Thyroid gland (tissue), 4 donors: ENCODE measurements around the gene ARFGEF2. TPM values are rescaled to one million over a fixed set of nuclear protein-coding genes. Genes with fewer than 3 reads are reported as not detected.

Experiments used
- DNase-seq, 2 donors: peaks; one replicate each; pipeline ENCODE4 v3.0.0-alpha.2; 2019
- H3K27ac ChIP-seq, 3 donors: fragments of 200-600 bp; sonication (generic); 1 replicate in 2 of 3; 2 replicates in 1 of 3; pipeline ENCODE4 v1.5.1; 2016 to 2019; ENCODE audit warnings: mild to moderate bottlenecking in 1 of 3, moderate library complexity in 1 of 3
- H3K27me3 ChIP-seq: fragments of 200-600 bp; sonication (generic); one replicate; pipeline ENCODE4 v1.5.1; 2019
- H3K36me3 ChIP-seq, 2 donors: fragments of 200-600 bp; sonication (generic); one replicate each; pipeline ENCODE4 v1.5.1; 2016 to 2019
- H3K4me1 ChIP-seq, 2 donors: fragments of 200-600 bp; sonication (generic); one replicate each; pipeline ENCODE4 v1.5.1; 2017 to 2019
- H3K4me3 ChIP-seq, 3 donors: fragments of 200-600 bp; sonication (generic); replicated peaks in 1 of 3; 1 replicate in 2 of 3; 2 replicates in 1 of 3; pipeline ENCODE4 v1.5.1; 2016; ENCODE audit warnings: mild to moderate bottlenecking in 1 of 3
- H3K9me3 ChIP-seq: fragments of 200-600 bp; sonication (generic); one replicate; pipeline ENCODE4 v1.5.1; 2017
- CTCF ChIP-seq, 6 experiments: fragments of 200-600 bp in 3 of 6; fragments of 450-650 bp in 3 of 6; sonication (generic) in 3 of 6; IDR thresholded peaks; one replicate each; pipeline ENCODE4 v1.5.1; 2016 to 2019; ENCODE audit warnings: antibody characterized with exemption in 6 of 6, mild to moderate bottlenecking in 2 of 6, inconsistent platforms in 1 of 6, moderate library complexity in 1 of 6
- POLR2A ChIP-seq, 2 donors: fragments of 450-650 bp; IDR thresholded peaks; one replicate each; pipeline ENCODE4 v1.6.1; 2017; ENCODE audit warnings: antibody characterized with exemption in 2 of 2, mild to moderate bottlenecking in 2 of 2, moderate library complexity in 1 of 2
- WGBS, 2 donors: methylation state at CpG; one replicate each; pipeline ENCODE4 v1.1.5; 2017; 5-methylcytosine and 5-hydroxymethylcytosine counted together
- intact Hi-C: fragments of 100-400 bp; cut with DNase I; formaldehyde crosslinking; loops from one replicate; pipeline ENCODE4 v1.15.1; 2023
- total RNA-seq, 4 donors: library from RNA; depleted of rRNA; stranded (reverse); fragments of >200 nt; gene quantifications; one replicate each; pipeline ENCODE4 v1.2.3, GENCODE V29; 2016

ARFGEF2 gene
- total RNA-seq, 4 donors from 2014 or later = 92.3 to 131 (median 101) TPM

GRCh38 chr20:48878534-48879248 lies 42.8 kb upstream of the ARFGEF2 start:
- WGBS, 2 donors = 85 to 88% methylated on average over 10 of the region's 10 CpGs
- Histone ChIP-seq H3K4me1 (peaks cover 6 to 11% of the 10 kb centered on the region in 2 donors), H3K27ac (no peak overlapping the region), H3K4me3 (no peak overlapping the region), H3K36me3 (no peaks in the 10 kb centered on the region), H3K9me3 (no peaks in the 10 kb centered on the region), H3K27me3 (no peaks in the 10 kb centered on the region)
- intact Hi-C loops = no loop called here
- TF ChIP-seq POLR2A (IDR thresholded peaks at IDR 0.05) (no peak), CTCF (IDR thresholded peaks at IDR 0.05) (no peak)
- DNase-seq = no peak

- no peaks in the 10 kb centered on the region for H3K27me3 ChIP-seq
- intact Hi-C loops = no loop called here
- H3K9me3 ChIP-seq = no peaks in the 10 kb centered on the region
- no peaks in the 10 kb centered on the region for H3K36me3 ChIP-seq
- no peak for DNase-seq
- WGBS, 2 donors = 88 to 89% methylated on average over 1 of the region's 1 CpG
- peaks cover 6 to 11% of the 10 kb centered on the region in 2 donors for H3K4me1 ChIP-seq
- TF ChIP-seq POLR2A (IDR thresholded peaks at IDR 0.05) = no peak
- TF ChIP-seq CTCF (IDR thresholded peaks at IDR 0.05) = no peak
- H3K27ac ChIP-seq = no peak overlapping the region
- H3K4me3 ChIP-seq = no peak overlapping the region
Measured at GRCh38 chr20:48879612-48880245, 41.8 kb upstream of the ARFGEF2 start.

GRCh38 chr20:48880331-48880730 lies 41.2 kb upstream of the ARFGEF2 start:
- WGBS, 2 donors = 96 to 97% methylated on average over 3 of the region's 3 CpGs
- H3K36me3 ChIP-seq = no peaks in the 10 kb centered on the region
- TF ChIP-seq POLR2A (IDR thresholded peaks at IDR 0.05) (no peak), CTCF (IDR thresholded peaks at IDR 0.05) (no peak)

GRCh38 chr20:48880981-48881657 lies 40.4 kb upstream of the ARFGEF2 start:
- Histone ChIP-seq H3K9me3 (no peaks in the 10 kb centered on the region), H3K4me3 (no peak overlapping the region), H3K4me1 (peaks cover 0 to under 1% of the 10 kb centered on the region in 2 donors), H3K36me3 (no peaks in the 10 kb centered on the region), H3K27ac (no peak overlapping the region), H3K27me3 (no peaks in the 10 kb centered on the region)
- no peak for DNase-seq
- WGBS, 2 donors = 79 to 80% methylated on average over 7 of the region's 7 CpGs
- intact Hi-C loops = no loop called here
- TF ChIP-seq CTCF (IDR thresholded peaks at IDR 0.05) = no peak
- no peak for TF ChIP-seq POLR2A (IDR thresholded peaks at IDR 0.05)

More at GRCh38 chr20:48880331-48880730, 41.2 kb upstream of the ARFGEF2 start:
- no peaks in the 10 kb centered on the region for H3K9me3 ChIP-seq
- no peak overlapping the region for H3K27ac ChIP-seq
- H3K27me3 ChIP-seq = no peaks in the 10 kb centered on the region
- intact Hi-C loops = no loop called here
- H3K4me3 ChIP-seq = no peak overlapping the region
- H3K4me1 ChIP-seq = peaks cover 4 to 9% of the 10 kb centered on the region in 2 donors
- no peak for DNase-seq

GRCh38 chr20:48885237-48885636 lies 36.3 kb upstream of the ARFGEF2 start:
- Histone ChIP-seq H3K4me1 (no peaks in the 10 kb centered on the region), H3K9me3 (no peaks in the 10 kb centered on the region), H3K27ac (no peak overlapping the region), H3K27me3 (no peaks in the 10 kb centered on the region), H3K36me3 (no peaks in the 10 kb centered on the region), H3K4me3 (no peak overlapping the region)
- no peak for TF ChIP-seq POLR2A (IDR thresholded peaks at IDR 0.05)
- TF ChIP-seq CTCF (IDR thresholded peaks at IDR 0.05) = no peak
- intact Hi-C loops = no loop called here
- 88 to 90% methylated on average over 4 of the region's 4 CpGs for WGBS, 2 donors
- DNase-seq = no peak
